ENCODE measurements around the gene CDKN1B. TPM values are rescaled to one million over a fixed set of nuclear protein-coding genes. Genes with fewer than 3 reads are reported as not detected.

The CDKN1B gene
- total RNA-seq, 1 experiment from 2014 or later = 38.7 TPM

DNA sequence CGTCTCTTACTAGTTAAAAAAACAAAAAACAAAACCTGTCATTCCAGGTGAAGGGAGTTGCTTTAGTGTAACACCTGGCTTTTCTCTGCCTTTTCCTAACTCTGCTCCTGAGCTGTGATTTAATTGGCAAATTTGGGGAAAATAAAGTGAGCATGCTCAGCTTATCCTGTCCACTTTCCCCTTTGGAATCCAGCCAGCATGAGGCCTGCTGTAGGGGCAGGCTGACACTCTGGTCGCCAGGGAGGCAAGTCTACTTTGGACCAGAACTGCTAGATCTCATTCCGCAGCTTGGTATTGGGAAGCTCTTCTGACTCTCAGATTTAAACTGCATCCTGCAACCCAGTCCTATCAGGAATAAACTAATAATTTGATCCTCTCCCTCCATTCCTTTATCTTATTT lies 30.1 kb downstream of the CDKN1B start:
- H3K9me3 ChIP-seq (ENCODE audit: low read depth, low read length, poor library complexity, severe bottlenecking) = no peaks in the 10 kb centered on the region
- peaks cover 14% of the 10 kb centered on the region for H3K4me1 ChIP-seq (ENCODE audit: insufficient read depth, low read length, poor library complexity, severe bottlenecking)
- intact Hi-C loops (cut with micrococcal nuclease; ENCODE audit: unreplicated experiment) = no loop called here
- ChIA-PET CTCF (no interaction called here), POLR2A (ENCODE audit: low non-redundant PET) (no interaction called here)
- H3K27ac ChIP-seq (ENCODE audit: low read depth, low read length, poor library complexity, severe bottlenecking) = no peak overlapping the region
- BruUV-seq (replicated peaks) = no TSS peak
- no peak for DNase-seq (ENCODE audit: low spot score)
- H3K27me3 ChIP-seq (replicated peaks; ENCODE audit: insufficient read depth, low read depth, low read length, poor library complexity) = no peaks in the 10 kb centered on the region
- no peak for TF ChIP-seq EZH2 (IDR thresholded peaks at IDR 0.05; ENCODE audit: borderline replicate concordance, low read depth, low read length, poor library complexity, severe bottlenecking)
- TF ChIP-seq, protein P1, sequence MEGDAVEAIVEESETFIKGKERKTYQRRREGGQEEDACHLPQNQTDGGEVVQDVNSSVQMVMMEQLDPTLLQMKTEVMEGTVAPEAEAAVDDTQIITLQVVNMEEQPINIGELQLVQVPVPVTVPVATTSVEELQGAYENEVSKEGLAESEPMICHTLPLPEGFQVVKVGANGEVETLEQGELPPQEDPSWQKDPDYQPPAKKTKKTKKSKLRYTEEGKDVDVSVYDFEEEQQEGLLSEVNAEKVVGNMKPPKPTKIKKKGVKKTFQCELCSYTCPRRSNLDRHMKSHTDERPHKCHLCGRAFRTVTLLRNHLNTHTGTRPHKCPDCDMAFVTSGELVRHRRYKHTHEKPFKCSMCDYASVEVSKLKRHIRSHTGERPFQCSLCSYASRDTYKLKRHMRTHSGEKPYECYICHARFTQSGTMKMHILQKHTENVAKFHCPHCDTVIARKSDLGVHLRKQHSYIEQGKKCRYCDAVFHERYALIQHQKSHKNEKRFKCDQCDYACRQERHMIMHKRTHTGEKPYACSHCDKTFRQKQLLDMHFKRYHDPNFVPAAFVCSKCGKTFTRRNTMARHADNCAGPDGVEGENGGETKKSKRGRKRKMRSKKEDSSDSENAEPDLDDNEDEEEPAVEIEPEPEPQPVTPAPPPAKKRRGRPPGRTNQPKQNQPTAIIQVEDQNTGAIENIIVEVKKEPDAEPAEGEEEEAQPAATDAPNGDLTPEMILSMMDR (conservative IDR thresholded peaks at IDR 0.05; ENCODE audit: low read depth, low read length) = no peak
- no peaks in the 10 kb centered on the region for H3K36me3 ChIP-seq (ENCODE audit: insufficient read depth, low read length, poor library complexity, severe bottlenecking)
- no peak overlapping the region for H3K4me3 ChIP-seq (ENCODE audit: low read depth, low read length, poor library complexity, severe bottlenecking)

GRCh38 chr12:12748044-12748443 lies 30.9 kb downstream of the CDKN1B start:
- Histone ChIP-seq H3K36me3 (ENCODE audit: insufficient read depth, low read length, poor library complexity, severe bottlenecking) (no peaks in the 10 kb centered on the region), H3K4me3 (ENCODE audit: low read depth, low read length, poor library complexity, severe bottlenecking) (no peak overlapping the region), H3K27ac (ENCODE audit: low read depth, low read length, poor library complexity, severe bottlenecking) (no peak overlapping the region), H3K9me3 (ENCODE audit: low read depth, low read length, poor library complexity, severe bottlenecking) (no peaks in the 10 kb centered on the region), H3K27me3 (replicated peaks; ENCODE audit: insufficient read depth, low read depth, low read length, poor library complexity) (no peaks in the 10 kb centered on the region), H3K4me1 (ENCODE audit: insufficient read depth, low read length, poor library complexity, severe bottlenecking) (peaks cover 14% of the 10 kb centered on the region)
- intact Hi-C loops (cut with micrococcal nuclease; ENCODE audit: unreplicated experiment) = no loop called here
- no TSS peak for BruUV-seq (replicated peaks)
- no peak for DNase-seq (ENCODE audit: low spot score)
- TF ChIP-seq, protein P1 (conservative IDR thresholded peaks at IDR 0.05; ENCODE audit: low read depth, low read length) = no peak
- TF ChIP-seq EZH2 (IDR thresholded peaks at IDR 0.05; ENCODE audit: borderline replicate concordance, low read depth, low read length, poor library complexity, severe bottlenecking) = no peak
- CTCF ChIA-PET = no interaction called here
- POLR2A ChIA-PET (ENCODE audit: low non-redundant PET) = no interaction called here

DNA sequence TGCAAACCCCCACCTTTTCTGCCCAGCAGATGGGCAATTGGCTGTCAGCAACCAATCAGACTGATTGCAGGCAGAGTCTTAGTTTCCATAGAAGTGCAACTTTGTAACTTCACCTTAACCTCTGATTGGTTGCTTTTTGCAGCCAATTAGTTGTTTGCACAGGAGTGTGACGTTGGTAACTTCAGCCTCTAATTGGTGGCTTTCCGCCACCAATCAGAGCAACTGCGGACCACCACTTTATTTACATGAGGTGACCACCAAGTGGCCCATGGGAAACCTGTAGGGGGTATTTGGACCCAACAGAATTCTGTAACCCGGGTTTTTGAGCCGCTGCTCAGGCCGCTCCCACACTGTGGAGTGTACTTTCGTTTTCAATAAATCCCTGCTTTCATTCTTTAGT lies 32.3 kb downstream of the CDKN1B start:
- ChIA-PET POLR2A (ENCODE audit: low non-redundant PET) (no interaction called here), CTCF (no interaction called here)
- no peak for TF ChIP-seq EZH2 (IDR thresholded peaks at IDR 0.05; ENCODE audit: borderline replicate concordance, low read depth, low read length, poor library complexity, severe bottlenecking)
- TF ChIP-seq, protein P1 (conservative IDR thresholded peaks at IDR 0.05; ENCODE audit: low read depth, low read length) = no peak
- no peaks in the 10 kb centered on the region for H3K9me3 ChIP-seq (ENCODE audit: low read depth, low read length, poor library complexity, severe bottlenecking)
- no peaks in the 10 kb centered on the region for H3K36me3 ChIP-seq (ENCODE audit: insufficient read depth, low read length, poor library complexity, severe bottlenecking)
- BruUV-seq (replicated peaks) = no TSS peak
- peaks cover 14% of the 10 kb centered on the region for H3K4me1 ChIP-seq (ENCODE audit: insufficient read depth, low read length, poor library complexity, severe bottlenecking)
- DNase-seq (ENCODE audit: low spot score) = no peak
- H3K4me3 ChIP-seq (ENCODE audit: low read depth, low read length, poor library complexity, severe bottlenecking) = no peak overlapping the region
- intact Hi-C loops (cut with micrococcal nuclease; ENCODE audit: unreplicated experiment) = no loop called here
- H3K27me3 ChIP-seq (replicated peaks; ENCODE audit: insufficient read depth, low read depth, low read length, poor library complexity) = no peaks in the 10 kb centered on the region
- no peak overlapping the region for H3K27ac ChIP-seq (ENCODE audit: low read depth, low read length, poor library complexity, severe bottlenecking)
